ENCODE data around the gene AFDN.

The AFDN gene

DNA sequence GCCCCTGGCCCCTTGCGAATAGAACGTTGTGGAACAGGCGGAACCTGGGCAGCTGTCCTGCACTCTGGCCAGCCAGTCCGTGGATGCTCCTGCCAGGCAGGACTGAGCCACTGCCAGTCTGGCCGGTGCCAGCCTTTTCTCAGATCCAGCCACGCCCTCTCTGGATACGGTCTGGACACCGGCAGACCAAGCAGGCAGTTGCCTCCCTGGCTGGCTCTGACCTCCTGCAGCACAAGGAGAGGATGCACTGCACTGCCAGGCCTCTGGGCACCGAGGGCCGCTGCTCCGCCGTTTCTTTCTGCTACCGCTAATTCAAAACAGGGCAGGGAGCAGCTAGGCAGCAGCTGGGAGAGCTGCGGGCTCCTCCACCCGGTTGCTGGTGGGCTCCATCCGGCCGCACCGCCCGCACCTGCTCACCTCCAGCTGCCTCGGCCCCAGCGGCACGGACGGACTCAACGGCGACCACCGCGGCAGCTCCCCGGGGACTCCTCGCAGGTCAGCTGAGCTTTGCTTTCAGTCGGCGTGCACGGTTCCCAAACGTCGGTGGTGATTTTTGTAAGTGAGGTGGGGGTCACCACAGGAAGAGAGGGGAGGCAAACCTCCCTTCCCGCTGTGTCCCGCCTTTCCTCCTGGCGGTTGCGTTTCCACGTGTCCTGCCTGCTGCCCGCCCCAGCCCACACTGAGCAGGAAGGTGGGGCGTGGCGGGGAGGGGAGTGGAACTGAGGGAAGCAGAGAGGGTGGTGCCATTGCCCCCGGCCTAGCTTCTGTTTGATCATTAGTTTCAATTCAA is 30.3 kb upstream of the AFDN start:
- no peak for DNase-seq (ENCODE audit: low read depth in 2 of 2)

- no peak for DNase-seq (ENCODE audit: low read depth in 2 of 2)
Measured at GRCh38 chr6:167797011-167797471, 29.7 kb upstream of the AFDN start.

GRCh38 chr6:167797476-167798265 is 29.0 kb upstream of the AFDN start:
- DNase-seq (ENCODE audit: low read depth in 2 of 2), result no peak

GRCh38 chr6:167798453-167798852 is 28.3 kb upstream of the AFDN start:
- DNase-seq (ENCODE audit: low read depth in 2 of 2), result no peak

DNA sequence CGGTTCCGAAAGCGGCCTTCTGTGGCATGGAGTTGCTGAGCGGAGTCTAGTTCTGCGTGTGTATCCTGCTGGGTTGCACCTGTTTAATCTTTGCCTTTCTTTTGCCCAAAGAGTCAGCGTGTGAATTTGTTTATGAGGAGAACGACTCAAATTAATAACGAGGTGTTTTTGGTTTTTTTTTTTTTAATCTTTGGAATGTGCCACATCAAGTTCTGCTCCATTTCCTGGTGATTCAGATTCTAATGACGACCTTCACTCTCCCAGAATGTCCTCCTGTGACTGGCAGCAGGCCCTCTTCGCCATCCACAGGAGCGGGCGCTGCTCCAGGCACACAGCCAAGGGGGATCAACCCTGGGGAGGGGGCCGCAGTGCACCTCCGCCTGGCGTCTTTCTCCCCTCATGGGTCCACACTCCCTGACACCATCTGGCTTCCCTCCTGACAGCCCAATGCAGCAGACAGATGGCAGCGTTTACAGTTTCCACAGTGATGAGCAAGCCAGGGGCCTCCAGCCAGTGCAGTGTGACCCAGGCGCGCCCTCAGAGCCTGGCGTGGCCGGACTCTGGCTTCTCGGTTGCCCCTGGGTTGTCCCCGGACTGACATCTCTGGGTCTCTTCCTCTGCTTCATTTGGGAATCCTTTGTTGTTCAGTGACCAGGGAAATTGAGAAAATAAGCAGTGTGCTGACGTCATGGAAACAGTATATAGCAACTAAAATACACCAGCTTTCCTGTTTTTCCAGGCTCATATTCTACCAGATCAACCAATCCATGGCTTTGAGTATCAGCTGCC is 27.5 kb upstream of the AFDN start:
- DNase-seq (ENCODE audit: low read depth in 2 of 2), result no peak

DNA sequence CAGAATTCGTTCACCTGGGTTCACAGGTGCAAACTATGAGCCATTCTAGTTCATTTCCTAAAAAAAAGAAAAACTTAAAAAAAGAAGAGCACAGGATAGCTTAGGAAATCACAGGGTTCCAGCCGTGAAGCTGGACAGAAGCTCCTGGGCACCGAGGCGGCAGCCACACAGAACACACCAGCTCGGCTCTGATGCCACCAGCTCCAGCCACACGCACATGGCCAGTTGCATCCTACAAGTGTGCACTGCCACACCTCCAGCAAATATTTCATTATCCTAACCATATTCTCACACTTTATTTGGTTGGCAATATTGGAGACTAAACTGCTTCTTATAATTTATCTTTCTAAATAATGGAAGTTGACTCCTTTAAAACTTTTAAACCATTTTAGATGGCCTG is 26.2 kb upstream of the AFDN start:
- no peak for DNase-seq (ENCODE audit: low read depth in 2 of 2)

DNA sequence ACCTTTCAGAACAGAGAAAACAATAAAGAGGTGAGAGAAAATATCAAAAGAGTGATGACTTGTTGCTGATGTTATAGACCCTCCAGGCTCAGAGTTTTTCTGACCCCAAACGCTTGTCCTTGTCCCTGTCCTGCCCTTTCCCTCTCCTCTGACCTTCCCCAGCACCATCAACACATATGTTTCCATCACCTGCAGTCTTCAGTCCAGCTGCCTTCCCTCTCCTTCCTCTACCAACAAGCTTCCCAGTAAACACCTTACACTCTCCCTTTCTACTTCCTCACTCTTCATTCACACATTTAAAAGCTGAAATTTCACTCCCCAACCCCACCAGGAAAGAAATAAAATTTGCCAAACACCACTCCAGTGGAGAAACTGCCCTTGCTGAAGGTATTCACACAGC is 25.4 kb upstream of the AFDN start:
- no peak for DNase-seq (ENCODE audit: low read depth in 2 of 2)

DNA sequence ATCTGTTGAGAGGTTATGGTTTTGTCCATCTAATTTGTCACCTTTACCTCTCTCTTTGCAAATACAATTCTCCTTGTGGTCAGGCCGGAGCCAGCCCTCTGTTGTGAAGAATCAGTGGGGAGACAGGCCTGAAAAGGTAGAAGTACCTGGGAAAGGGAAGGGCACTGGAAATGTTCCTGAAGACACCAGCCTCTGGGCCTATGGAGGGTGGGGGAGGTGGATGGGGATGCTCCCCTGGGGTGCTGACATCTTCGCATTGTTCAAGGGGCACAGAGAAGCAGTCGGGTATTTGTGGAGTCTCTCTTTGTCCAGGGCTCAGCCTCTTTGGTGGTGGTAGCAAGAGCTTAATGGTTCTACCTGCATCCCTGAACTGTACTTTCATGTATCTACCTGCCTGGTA is 24.4 kb upstream of the AFDN start:
- DNase-seq (ENCODE audit: low read depth in 2 of 2), result no peak

- no peak for DNase-seq (ENCODE audit: low read depth in 2 of 2)
Measured at GRCh38 chr6:167803816-167804215, 22.9 kb upstream of the AFDN start.

DNA sequence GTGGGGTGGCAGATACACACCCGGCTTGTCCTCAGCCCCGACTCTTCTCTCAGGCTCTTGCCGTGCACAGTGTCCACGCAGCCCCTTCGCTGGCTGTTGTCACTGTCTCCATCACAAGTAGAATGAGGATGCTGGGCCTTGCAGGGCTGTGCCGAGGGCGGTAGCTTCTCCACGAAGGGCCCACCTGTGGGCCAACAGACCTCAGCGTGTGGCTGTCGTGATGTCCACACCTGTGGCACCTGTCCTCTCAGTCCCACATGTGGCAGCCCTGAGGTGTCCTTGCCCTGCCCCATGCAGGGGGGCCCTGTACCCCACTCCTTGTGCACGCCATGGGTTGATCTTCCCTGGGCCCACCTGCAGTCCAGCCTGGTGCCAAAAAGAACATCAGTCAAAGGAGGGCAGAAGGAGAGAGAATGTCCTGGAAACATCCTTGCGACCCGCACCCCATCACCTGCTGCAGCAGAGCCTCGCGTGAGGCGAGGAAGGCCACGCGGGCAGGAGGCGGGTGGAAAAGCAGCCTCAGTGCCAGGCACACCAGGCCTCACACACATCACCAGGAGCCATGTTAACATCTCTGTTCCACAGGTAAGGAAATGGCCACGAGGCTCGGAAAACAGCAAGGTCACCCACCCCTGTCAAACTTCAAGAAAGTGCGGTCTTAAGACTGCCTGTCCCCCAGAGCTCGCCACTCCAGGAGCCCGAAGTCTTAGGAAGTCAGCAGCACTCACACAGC is 22.3 kb upstream of the AFDN start:
- no peak for DNase-seq (ENCODE audit: low read depth in 2 of 2)

DNA sequence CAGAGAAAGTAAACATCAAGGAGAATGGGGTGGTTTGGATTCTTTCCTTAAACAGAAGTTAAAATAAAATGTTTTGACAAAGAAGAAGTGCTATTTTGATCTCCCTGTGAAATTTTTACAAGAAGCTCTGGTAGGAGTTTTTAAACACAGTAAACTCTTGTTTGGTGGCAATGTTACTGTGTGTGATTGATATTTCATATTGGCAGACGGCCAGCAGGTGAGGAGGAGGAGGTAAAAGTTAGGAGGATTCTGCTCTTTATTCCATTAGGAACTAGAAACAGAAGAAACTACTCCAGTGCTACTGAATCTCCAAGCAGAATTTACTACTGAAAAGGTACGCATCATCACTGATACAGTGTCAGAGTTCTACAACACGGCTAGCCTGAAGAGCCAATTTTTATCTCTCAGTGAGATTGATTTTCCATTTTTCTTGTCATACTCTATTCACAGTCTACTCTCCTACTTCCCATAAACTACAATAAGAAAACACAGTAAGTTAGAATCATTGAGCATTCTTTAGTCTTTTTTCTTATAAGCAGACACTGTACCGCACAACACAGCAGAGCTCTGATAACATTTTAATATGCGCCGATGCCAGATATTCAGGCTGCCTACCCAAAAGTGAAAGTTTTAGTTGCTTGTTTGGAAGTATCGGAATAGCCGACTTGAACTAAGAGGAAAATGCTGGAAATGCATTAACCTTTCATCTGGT is 21.2 kb upstream of the AFDN start:
- no peak for DNase-seq (ENCODE audit: low read depth in 2 of 2)

GRCh38 chr6:167806061-167806700 is 20.5 kb upstream of the AFDN start:
- DNase-seq (ENCODE audit: low read depth in 2 of 2), result no peak

- no peak for DNase-seq (ENCODE audit: low read depth in 2 of 2)
Measured at GRCh38 chr6:167807200-167807599, 19.5 kb upstream of the AFDN start.

- no peak for DNase-seq (ENCODE audit: low read depth in 2 of 2)
Measured at GRCh38 chr6:167807756-167808155, 19.0 kb upstream of the AFDN start.

GRCh38 chr6:167811040-167811439 is 15.7 kb upstream of the AFDN start:
- DNase-seq (ENCODE audit: low read depth in 2 of 2), result no peak

- no peak for DNase-seq (ENCODE audit: low read depth in 2 of 2)
Measured at GRCh38 chr6:167811442-167812087, 15.1 kb upstream of the AFDN start.

DNA sequence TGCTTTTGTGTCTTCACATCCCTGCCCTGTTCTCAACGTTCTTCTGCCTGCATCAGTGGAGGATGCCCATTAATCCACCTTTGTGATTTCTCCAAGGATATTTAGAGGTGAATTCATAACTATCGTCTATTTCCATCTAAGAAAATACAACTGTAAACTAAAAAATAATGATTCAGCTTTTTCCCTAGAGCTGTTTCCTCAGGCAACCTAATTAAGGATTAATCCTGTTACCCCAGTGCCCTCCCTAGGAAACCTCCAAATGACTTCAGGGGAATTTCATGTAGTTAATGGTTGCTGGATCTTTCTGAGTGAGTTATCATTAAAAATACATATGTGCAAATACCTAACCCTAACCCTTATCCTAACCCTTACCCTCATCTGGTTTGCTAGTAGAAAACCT is 14.6 kb upstream of the AFDN start:
- no peak for DNase-seq (ENCODE audit: low read depth in 2 of 2)

DNA sequence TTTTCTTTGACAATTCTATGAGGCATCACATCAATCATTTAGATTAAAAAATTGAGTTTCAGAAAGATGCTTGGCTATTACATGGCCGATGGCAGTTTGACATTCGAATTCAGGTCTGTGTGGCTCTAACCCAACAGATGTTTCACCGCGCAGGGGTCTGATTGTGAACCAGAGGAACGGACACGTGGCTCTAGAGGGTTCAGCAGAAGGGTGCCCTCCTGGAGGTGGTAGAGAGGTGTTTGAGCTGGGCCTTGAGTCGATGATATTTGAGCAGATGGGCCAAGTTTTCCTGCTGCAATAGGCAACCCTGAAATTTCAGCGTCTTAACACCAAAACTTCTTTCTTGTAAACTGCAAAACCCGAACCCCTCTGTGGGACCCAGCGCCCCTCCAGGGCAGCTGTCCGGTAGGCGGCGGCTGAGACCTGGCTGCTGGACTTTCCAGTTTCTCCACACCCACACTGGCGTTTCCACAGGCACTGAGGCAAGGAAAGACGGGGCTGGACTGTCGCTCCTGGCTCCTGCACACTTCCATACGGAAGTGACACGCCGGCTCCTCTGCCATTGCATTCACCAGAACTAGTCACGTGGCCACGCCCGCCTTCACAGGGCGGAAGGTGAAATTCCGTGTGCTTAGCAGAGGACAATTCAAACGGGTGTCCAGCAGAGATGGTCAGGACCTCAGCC is 11.3 kb upstream of the AFDN start:
- DNase-seq (ENCODE audit: low read depth in 2 of 2), result no peak

DNA sequence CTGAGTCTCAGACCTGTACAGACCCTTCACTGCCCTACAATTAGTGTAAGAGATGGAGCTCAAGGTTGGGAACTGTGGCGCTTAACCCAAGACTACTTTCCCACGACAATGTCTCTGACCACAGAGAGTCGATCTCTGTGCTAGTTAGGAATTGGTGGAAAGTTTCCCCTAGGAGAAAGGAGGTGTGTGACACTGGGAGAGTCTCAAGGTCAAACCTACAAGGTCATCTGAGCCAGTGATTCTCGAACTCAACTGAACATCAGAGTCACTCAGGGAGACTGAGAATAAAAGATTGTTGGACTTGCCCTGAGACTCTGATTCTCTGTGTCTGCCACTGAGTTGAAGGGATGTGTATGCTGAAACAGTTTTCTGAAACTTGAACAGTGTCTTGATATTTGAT is 9.7 kb upstream of the AFDN start:
- no peak for DNase-seq (ENCODE audit: low read depth in 2 of 2)
